HG02571 (cell line): ENCODE measurements around the gene ATP10A.
"Not testable (repeated sequence)": the region's sequence is repeated elsewhere in the genome, so short reads cannot be mapped to it uniquely, and the experiment has no call there.

Source experiments
- ATAC-seq: cut with Tn5 transposase; IDR thresholded peaks from one replicate; pipeline ENCODE4 v1.9.1; 2021; ENCODE audit warnings: mild to moderate bottlenecking, moderate library complexity; ENCODE audit not compliant: unreplicated experiment

The ATP10A gene

GRCh38 chr15:25776071-25776746 lies 86.9 kb downstream of the ATP10A start:
- ATAC-seq: no peak

GRCh38 chr15:25775317-25775912 lies 87.7 kb downstream of the ATP10A start:
- peak; percentile 69 for ATAC-seq

GRCh38 chr15:25774871-25775270 lies 88.3 kb downstream of the ATP10A start:
- no peak for ATAC-seq

DNA sequence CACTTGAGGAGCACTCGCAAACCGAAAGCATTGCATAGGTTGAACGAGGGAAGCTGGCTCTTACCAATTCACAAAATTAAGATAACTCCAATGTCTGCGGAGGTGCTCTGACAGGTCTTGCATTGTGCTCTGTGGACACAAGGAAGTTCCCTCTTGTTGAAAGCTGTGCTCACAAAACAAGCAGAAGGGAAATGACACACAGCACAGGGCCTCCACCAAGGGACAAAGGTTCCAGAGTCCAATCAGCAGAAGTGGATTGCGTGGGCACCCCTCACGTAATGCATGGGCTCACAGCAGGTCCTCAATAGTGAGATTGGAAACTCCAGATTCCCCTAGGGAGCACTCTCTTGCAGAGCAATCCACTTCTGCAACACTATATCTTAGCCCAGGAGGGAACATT lies 89.9 kb downstream of the ATP10A start:
- no peak for ATAC-seq

GRCh38 chr15:25772500-25772899 lies 90.6 kb downstream of the ATP10A start:
- no peak for ATAC-seq

DNA sequence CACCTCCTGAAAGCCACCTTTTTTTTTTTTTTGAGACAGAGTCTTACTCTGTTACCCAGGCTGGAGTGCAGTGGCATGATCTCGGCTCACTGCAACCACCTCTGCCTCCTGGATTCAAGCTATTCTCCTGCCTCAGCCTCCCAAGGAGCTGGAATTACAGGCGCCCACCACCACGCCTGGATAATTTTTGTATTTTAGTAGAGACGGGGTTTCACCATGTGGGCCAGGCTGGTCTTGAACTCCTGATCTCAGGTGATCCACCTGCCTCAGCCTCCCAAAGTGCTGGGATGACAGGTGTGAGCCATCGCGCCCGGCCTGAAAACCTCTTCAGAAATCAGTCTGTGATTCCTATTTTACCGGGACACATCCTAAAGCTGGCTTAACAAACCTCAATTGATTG lies 91.4 kb downstream of the ATP10A start:
- not testable (repeated sequence) for ATAC-seq

GRCh38 chr15:25771338-25771706 lies 91.8 kb downstream of the ATP10A start:
- no peak for ATAC-seq

- ATAC-seq: no peak
Measured at GRCh38 chr15:25770618-25771337, 92.3 kb downstream of the ATP10A start.

GRCh38 chr15:25770031-25770430 lies 93.1 kb downstream of the ATP10A start:
- no peak for ATAC-seq

- no peak for ATAC-seq
Measured at GRCh38 chr15:25768271-25768670, 94.9 kb downstream of the ATP10A start.

GRCh38 chr15:25767356-25768151 lies 95.6 kb downstream of the ATP10A start:
- no peak for ATAC-seq

- no peak for ATAC-seq
Measured at GRCh38 chr15:25766417-25766816, 96.7 kb downstream of the ATP10A start.

GRCh38 chr15:25764980-25765735 lies 98.0 kb downstream of the ATP10A start:
- ATAC-seq: no peak

- no peak for ATAC-seq
Measured at GRCh38 chr15:25763954-25764353, 99.2 kb downstream of the ATP10A start.

- no peak for ATAC-seq
Measured at GRCh38 chr15:25763331-25763751, 99.8 kb downstream of the ATP10A start.

DNA sequence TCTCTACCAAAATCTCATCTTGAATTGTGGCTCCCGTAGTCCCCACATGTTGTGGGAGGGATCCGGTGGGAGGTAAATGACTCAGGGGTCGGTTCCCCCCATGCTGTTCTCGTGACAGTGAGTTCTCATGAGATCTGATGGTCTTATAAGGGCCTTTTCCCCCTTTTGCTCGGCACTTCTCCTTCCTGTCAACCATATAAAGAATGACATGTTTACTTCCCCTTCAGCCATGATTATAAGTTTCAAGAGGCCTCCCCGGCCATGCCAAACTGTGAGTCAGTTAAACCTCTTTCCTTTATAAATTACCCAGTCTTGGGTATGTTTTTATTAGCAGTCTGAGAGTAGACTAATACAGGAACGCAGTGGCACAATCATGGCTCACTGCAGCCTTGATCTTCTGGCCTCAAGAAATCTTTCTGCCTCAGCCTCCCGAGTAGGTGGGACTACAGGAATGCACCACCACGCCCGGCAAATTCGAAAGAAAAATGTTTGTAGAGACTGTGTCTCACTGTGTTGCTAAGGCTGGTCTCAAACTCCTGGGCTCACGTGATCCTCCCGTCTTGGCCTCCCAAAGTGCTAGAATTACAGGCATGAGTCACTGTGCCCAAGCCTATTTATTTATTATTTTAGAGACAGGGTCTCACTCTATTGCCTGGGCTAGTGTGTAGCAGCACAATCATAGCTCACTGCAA lies 101.0 kb downstream of the ATP10A start:
- ATAC-seq: no peak

DNA sequence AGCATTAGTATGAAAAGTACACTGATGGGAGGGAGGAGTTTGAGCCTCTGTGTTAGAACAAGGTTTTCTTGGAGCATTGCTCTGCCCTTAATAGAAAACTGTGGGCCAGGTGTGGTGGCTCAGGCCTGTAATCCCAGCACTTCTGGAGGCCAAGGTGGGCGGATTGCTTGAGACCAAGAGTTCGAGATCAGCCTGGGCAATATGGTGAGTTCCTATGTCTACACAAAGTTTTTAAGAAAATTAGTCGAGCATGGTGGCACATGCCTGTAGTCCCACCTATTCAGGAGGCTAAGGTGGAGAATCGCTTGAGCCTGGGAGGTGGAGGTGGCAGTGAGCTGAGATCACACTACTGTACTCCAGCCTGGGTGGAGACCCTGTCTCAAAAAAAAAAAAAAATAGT lies 103.7 kb downstream of the ATP10A start:
- no peak for ATAC-seq

DNA sequence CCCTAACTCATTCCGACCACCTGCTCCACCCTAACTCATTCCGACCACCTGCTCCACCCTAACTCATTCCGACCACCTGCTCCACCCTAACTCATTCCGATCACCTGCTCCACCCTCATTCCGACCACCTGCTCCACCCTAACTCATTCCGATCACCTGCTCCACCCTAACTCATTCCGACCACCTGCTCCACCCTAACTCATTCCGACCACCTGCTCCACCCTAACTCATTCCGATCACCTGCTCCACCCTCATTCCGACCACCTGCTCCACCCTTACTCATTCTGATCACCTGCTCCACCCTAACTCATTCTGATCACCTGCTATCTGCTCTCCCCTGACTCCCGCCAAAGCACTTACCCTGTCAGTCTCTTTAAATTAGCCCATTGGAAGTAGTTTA lies 104.5 kb downstream of the ATP10A start:
- not testable (repeated sequence) for ATAC-seq

DNA sequence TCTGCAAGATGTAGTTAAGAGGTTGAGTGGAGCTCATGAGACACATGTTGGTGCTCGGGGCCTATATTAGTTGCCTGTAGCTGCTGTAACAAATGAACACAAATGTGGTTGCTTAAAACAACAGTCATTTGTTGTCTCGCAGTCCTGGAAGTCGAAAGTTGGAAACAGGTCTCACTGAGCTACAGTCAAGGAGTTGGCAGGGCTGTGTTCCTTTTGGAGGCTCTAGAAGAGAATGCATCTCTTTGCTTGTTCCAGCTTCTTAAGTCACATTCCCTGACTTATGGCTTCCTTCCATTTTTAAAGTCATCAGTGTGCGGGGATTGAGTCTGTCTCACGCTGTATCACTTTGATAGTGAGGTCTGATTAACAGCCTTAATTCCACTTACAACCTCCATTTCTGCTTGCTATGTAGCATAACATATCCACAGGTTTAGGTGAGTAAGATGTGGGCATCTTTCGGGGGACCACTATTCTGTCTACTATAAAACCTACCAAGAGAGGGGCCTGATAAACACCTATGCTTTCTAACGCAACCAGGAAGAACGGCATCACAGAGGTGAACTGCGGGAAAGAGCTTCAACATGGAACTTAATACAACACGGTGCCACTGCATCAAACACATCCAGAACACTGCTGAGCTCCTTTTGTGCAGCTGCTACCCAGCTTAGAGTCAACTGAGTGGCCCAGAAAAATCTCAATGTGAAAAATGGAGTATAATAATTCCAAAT lies 119.4 kb downstream of the ATP10A start:
- ATAC-seq: no peak
